ENCODE data around the gene HMGCS2. TPM values are rescaled to one million over a fixed set of nuclear protein-coding genes. Genes with fewer than 3 reads are reported as not detected.

HMGCS2 gene
- total RNA-seq (2022; extraction: Qiagen RNA extraction; ENCODE audit: low read depth), result not detected in 5 replicates

DNA sequence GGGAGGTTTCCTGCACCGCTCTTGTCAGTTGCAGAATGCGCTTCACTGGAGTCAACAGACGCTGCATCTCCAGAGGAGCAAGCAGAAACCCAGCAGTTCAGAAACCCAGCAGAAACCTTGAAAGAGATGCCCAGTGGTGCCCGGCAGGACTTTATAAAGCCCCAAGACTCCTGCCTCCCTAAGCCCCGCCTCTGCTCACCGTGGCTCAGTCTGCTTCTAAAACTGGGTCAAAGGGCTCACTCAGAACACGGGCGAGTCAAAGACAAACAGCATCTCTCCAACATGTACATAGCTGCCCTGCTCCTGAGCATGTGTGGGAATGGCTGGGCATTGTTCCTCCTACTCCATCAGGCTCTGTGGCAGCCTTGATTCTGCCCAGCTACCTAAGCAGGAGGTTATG lies at the start of gene HMGCS2:
HMGCS2 (minus strand) TSS at position 128 of the 400 bp plus-strand sequence; CDS start at position 67, 61 bp downstream.

DNA sequence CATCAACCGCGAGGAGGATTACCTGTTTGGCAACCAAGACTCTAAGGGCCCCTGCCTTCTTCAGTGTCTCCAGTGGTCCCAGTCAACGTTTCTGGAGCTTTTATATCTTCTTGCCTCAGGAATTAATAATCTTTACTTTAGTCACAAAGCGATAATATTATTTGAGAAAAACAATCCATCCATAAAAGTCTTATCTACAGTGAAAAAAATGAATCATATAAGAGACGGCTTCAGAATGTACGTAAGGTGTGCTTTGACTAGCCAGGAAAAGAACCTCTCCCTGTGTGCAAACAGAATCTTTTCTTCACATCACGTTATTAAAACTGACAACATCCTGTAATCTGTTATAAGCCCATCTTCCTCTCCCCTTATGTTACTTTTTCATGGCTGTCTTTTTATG lies 42.7 kb upstream of the HMGCS2 start, which contains the start of gene REG4:
REG4 (minus strand) TSS at position 74 of the 400 bp plus-strand sequence. CDS start 2,691 bp downstream, outside the sequence.

GRCh38 chr1:119711804-119712341 lies 56.8 kb downstream of the HMGCS2 start, which contains the start of gene PHGDH:
Gene PHGDH (plus strand): TSS chr1:119711934. CDS start chr1:119712023, 89 bp downstream.

Other genes with a start within 250 kb of the HMGCS2 start
- gene ZNF697, start 120.6 kb downstream of the HMGCS2 start, total RNA-seq (2022; extraction: Qiagen RNA extraction; ENCODE audit: low read depth), result 1.6 to 2.2 TPM (median 1.8 TPM) in 5 replicates
- gene PHGDH, start 57.0 kb downstream of the HMGCS2 start, total RNA-seq (2022; extraction: Qiagen RNA extraction; ENCODE audit: low read depth), result 65.1 to 91.5 TPM (median 85.9 TPM) in 5 replicates
- gene REG4, start 42.6 kb upstream of the HMGCS2 start, total RNA-seq (2022; extraction: Qiagen RNA extraction; ENCODE audit: low read depth), result not detected in 5 replicates
- not detected in 5 replicates for gene ADAM30, start 127.6 kb upstream of the HMGCS2 start, total RNA-seq (2022; extraction: Qiagen RNA extraction; ENCODE audit: low read depth)